Measurements from ENCODE around the gene PTPRM.
"Not testable (repeated sequence)": the region's sequence is repeated elsewhere in the genome, so short reads cannot be mapped to it uniquely, and the experiment has no call there.

PTPRM gene

GRCh38 chr18:8424917-8425725, 858.0 kb downstream of the PTPRM start:
- H3K27me3 ChIP-seq (ENCODE audit: control insufficient read depth in 1 of 2, insufficient read depth in 2 of 2, low read length in 2 of 2) = no peaks in the 10 kb centered on the region
- H3K36me3 ChIP-seq (ENCODE audit: insufficient read depth, low read length) = no peaks in the 10 kb centered on the region
- no peak overlapping the region for H3K9ac ChIP-seq (ENCODE audit: low read length)
- H3K27ac ChIP-seq (ENCODE audit: low read depth, low read length) = no peak overlapping the region
- no peaks in the 10 kb centered on the region for H3K9me3 ChIP-seq (ENCODE audit: low read length)
- no peaks in the 10 kb centered on the region for H3K4me1 ChIP-seq (ENCODE audit: insufficient read depth, low read length)
- no peak overlapping the region for H3K4me3 ChIP-seq (ENCODE audit: low read depth in 1 of 2, low read length in 2 of 2)

GRCh38 chr18:8426401-8426800, 859.3 kb downstream of the PTPRM start:
- Histone ChIP-seq H3K4me3 (ENCODE audit: low read depth in 1 of 2, low read length in 2 of 2) (no peak overlapping the region), H3K9ac (ENCODE audit: low read length) (no peak overlapping the region), H3K27ac (ENCODE audit: low read depth, low read length) (no peak overlapping the region), H3K4me1 (ENCODE audit: insufficient read depth, low read length) (no peaks in the 10 kb centered on the region), H3K27me3 (ENCODE audit: control insufficient read depth in 1 of 2, insufficient read depth in 2 of 2, low read length in 2 of 2) (no peaks in the 10 kb centered on the region), H3K9me3 (ENCODE audit: low read length) (no peaks in the 10 kb centered on the region), H3K36me3 (ENCODE audit: insufficient read depth, low read length) (no peaks in the 10 kb centered on the region)

GRCh38 chr18:8427339-8427738, 860.2 kb downstream of the PTPRM start:
- H3K9me3 ChIP-seq (ENCODE audit: low read length) = no peaks in the 10 kb centered on the region
- no peaks in the 10 kb centered on the region for H3K4me1 ChIP-seq (ENCODE audit: insufficient read depth, low read length)
- H3K27ac ChIP-seq (ENCODE audit: low read depth, low read length) = no peak overlapping the region
- H3K36me3 ChIP-seq (ENCODE audit: insufficient read depth, low read length) = no peaks in the 10 kb centered on the region
- no peak overlapping the region for H3K9ac ChIP-seq (ENCODE audit: low read length)
- H3K27me3 ChIP-seq (ENCODE audit: control insufficient read depth in 1 of 2, insufficient read depth in 2 of 2, low read length in 2 of 2) = no peaks in the 10 kb centered on the region
- no peak overlapping the region for H3K4me3 ChIP-seq (ENCODE audit: low read depth in 1 of 2, low read length in 2 of 2)

- H3K4me1 ChIP-seq (ENCODE audit: insufficient read depth, low read length) = no peaks in the 10 kb centered on the region
- no peak overlapping the region for H3K27ac ChIP-seq (ENCODE audit: low read depth, low read length)
- no peak overlapping the region for H3K4me3 ChIP-seq (ENCODE audit: low read depth in 1 of 2, low read length in 2 of 2)
- no peaks in the 10 kb centered on the region for H3K9me3 ChIP-seq (ENCODE audit: low read length)
- H3K36me3 ChIP-seq (ENCODE audit: insufficient read depth, low read length) = no peaks in the 10 kb centered on the region
- H3K9ac ChIP-seq (ENCODE audit: low read length) = no peak overlapping the region
- H3K27me3 ChIP-seq (ENCODE audit: control insufficient read depth in 1 of 2, insufficient read depth in 2 of 2, low read length in 2 of 2) = no peaks in the 10 kb centered on the region
Observed at GRCh38 chr18:8428951-8429350, 861.8 kb downstream of the PTPRM start.

- Histone ChIP-seq H3K36me3 (ENCODE audit: insufficient read depth, low read length) (no peaks in the 10 kb centered on the region), H3K27me3 (ENCODE audit: control insufficient read depth in 1 of 2, insufficient read depth in 2 of 2, low read length in 2 of 2) (no peaks in the 10 kb centered on the region), H3K9ac (ENCODE audit: low read length) (no peak overlapping the region), H3K9me3 (ENCODE audit: low read length) (no peaks in the 10 kb centered on the region), H3K4me1 (ENCODE audit: insufficient read depth, low read length) (no peaks in the 10 kb centered on the region), H3K4me3 (ENCODE audit: low read depth in 1 of 2, low read length in 2 of 2) (no peak overlapping the region), H3K27ac (ENCODE audit: low read depth, low read length) (no peak overlapping the region)
Observed at GRCh38 chr18:8431036-8431435, 863.9 kb downstream of the PTPRM start.

- Histone ChIP-seq H3K4me1 (ENCODE audit: insufficient read depth, low read length) (no peaks in the 10 kb centered on the region), H3K27ac (ENCODE audit: low read depth, low read length) (no peak overlapping the region), H3K9ac (ENCODE audit: low read length) (no peak overlapping the region), H3K9me3 (ENCODE audit: low read length) (no peaks in the 10 kb centered on the region), H3K27me3 (ENCODE audit: control insufficient read depth in 1 of 2, insufficient read depth in 2 of 2, low read length in 2 of 2) (no peaks in the 10 kb centered on the region), H3K4me3 (ENCODE audit: low read depth in 1 of 2, low read length in 2 of 2) (no peak overlapping the region), H3K36me3 (ENCODE audit: insufficient read depth, low read length) (no peaks in the 10 kb centered on the region)
Observed at GRCh38 chr18:8433323-8433722, 866.2 kb downstream of the PTPRM start.

GRCh38 chr18:8433771-8434170, 866.7 kb downstream of the PTPRM start:
- Histone ChIP-seq H3K4me1 (ENCODE audit: insufficient read depth, low read length) (no peaks in the 10 kb centered on the region), H3K9me3 (ENCODE audit: low read length) (no peaks in the 10 kb centered on the region), H3K4me3 (ENCODE audit: low read depth in 1 of 2, low read length in 2 of 2) (no peak overlapping the region), H3K36me3 (ENCODE audit: insufficient read depth, low read length) (no peaks in the 10 kb centered on the region), H3K9ac (ENCODE audit: low read length) (no peak overlapping the region), H3K27ac (ENCODE audit: low read depth, low read length) (no peak overlapping the region), H3K27me3 (ENCODE audit: control insufficient read depth in 1 of 2, insufficient read depth in 2 of 2, low read length in 2 of 2) (no peaks in the 10 kb centered on the region)

GRCh38 chr18:8435376-8435775, 868.3 kb downstream of the PTPRM start:
- H3K36me3 ChIP-seq (ENCODE audit: insufficient read depth, low read length) = no peaks in the 10 kb centered on the region
- H3K9me3 ChIP-seq (ENCODE audit: low read length) = no peaks in the 10 kb centered on the region
- no peak overlapping the region for H3K9ac ChIP-seq (ENCODE audit: low read length)
- H3K4me3 ChIP-seq (ENCODE audit: low read depth in 1 of 2, low read length in 2 of 2) = no peak overlapping the region
- H3K27ac ChIP-seq (ENCODE audit: low read depth, low read length) = no peak overlapping the region
- no peaks in the 10 kb centered on the region for H3K27me3 ChIP-seq (ENCODE audit: control insufficient read depth in 1 of 2, insufficient read depth in 2 of 2, low read length in 2 of 2)
- H3K4me1 ChIP-seq (ENCODE audit: insufficient read depth, low read length) = no peaks in the 10 kb centered on the region

- Histone ChIP-seq H3K4me3 (ENCODE audit: low read depth in 1 of 2, low read length in 2 of 2) (no peak overlapping the region), H3K9me3 (ENCODE audit: low read length) (no peaks in the 10 kb centered on the region), H3K27me3 (ENCODE audit: control insufficient read depth in 1 of 2, insufficient read depth in 2 of 2, low read length in 2 of 2) (no peaks in the 10 kb centered on the region), H3K9ac (ENCODE audit: low read length) (no peak overlapping the region), H3K27ac (ENCODE audit: low read depth, low read length) (no peak overlapping the region), H3K36me3 (ENCODE audit: insufficient read depth, low read length) (no peaks in the 10 kb centered on the region), H3K4me1 (ENCODE audit: insufficient read depth, low read length) (no peaks in the 10 kb centered on the region)
Observed at GRCh38 chr18:8439055-8439454, 871.9 kb downstream of the PTPRM start.

GRCh38 chr18:8443505-8443904, 876.4 kb downstream of the PTPRM start:
- H3K27ac ChIP-seq (ENCODE audit: low read depth, low read length) = no peak overlapping the region
- no peaks in the 10 kb centered on the region for H3K27me3 ChIP-seq (ENCODE audit: control insufficient read depth in 1 of 2, insufficient read depth in 2 of 2, low read length in 2 of 2)

GRCh38 chr18:8446936-8447335, 879.8 kb downstream of the PTPRM start:
- H3K4me1 ChIP-seq (ENCODE audit: insufficient read depth, low read length); H3K27ac ChIP-seq (ENCODE audit: low read depth, low read length); H3K9me3 ChIP-seq (ENCODE audit: low read length); H3K36me3 ChIP-seq (ENCODE audit: insufficient read depth, low read length); H3K4me3 ChIP-seq (ENCODE audit: low read depth in 1 of 2, low read length in 2 of 2); H3K27me3 ChIP-seq (ENCODE audit: control insufficient read depth in 1 of 2, insufficient read depth in 2 of 2, low read length in 2 of 2); H3K9ac ChIP-seq (ENCODE audit: low read length): not testable (repeated sequence)

More at GRCh38 chr18:8443505-8443904, 876.4 kb downstream of the PTPRM start:
- Histone ChIP-seq H3K4me1 (ENCODE audit: insufficient read depth, low read length) (no peaks in the 10 kb centered on the region), H3K4me3 (ENCODE audit: low read depth in 1 of 2, low read length in 2 of 2) (no peak overlapping the region), H3K36me3 (ENCODE audit: insufficient read depth, low read length) (no peaks in the 10 kb centered on the region), H3K9me3 (ENCODE audit: low read length) (no peaks in the 10 kb centered on the region), H3K9ac (ENCODE audit: low read length) (no peak overlapping the region)

- no peaks in the 10 kb centered on the region for H3K27me3 ChIP-seq (ENCODE audit: control insufficient read depth in 1 of 2, insufficient read depth in 2 of 2, low read length in 2 of 2)
- no peaks in the 10 kb centered on the region for H3K9me3 ChIP-seq (ENCODE audit: low read length)
- H3K4me3 ChIP-seq (ENCODE audit: low read depth in 1 of 2, low read length in 2 of 2) = no peak overlapping the region
- H3K27ac ChIP-seq (ENCODE audit: low read depth, low read length) = no peak overlapping the region
- no peaks in the 10 kb centered on the region for H3K36me3 ChIP-seq (ENCODE audit: insufficient read depth, low read length)
- no peak overlapping the region for H3K9ac ChIP-seq (ENCODE audit: low read length)
- no peaks in the 10 kb centered on the region for H3K4me1 ChIP-seq (ENCODE audit: insufficient read depth, low read length)
Observed at GRCh38 chr18:8448130-8448529, 881.0 kb downstream of the PTPRM start.
